Activated T-cell treated with anti-CD3 and anti-CD28 coated beads for 4 hours (primary cell): ENCODE measurements around the gene VIPR2.
"Not testable (repeated sequence)": the region's sequence is repeated elsewhere in the genome, so short reads cannot be mapped to it uniquely, and the experiment has no call there.

Experiments used
- DNase-seq: peaks from one replicate; pipeline ENCODE4 v3.0.0-alpha.2; 2020

VIPR2 gene

GRCh38 chr7:159138508-159138907 is 6.2 kb downstream of the VIPR2 start:
- no peak for DNase-seq

- no peak for DNase-seq
Observed at GRCh38 chr7:159137906-159138305, 6.8 kb downstream of the VIPR2 start.

DNA sequence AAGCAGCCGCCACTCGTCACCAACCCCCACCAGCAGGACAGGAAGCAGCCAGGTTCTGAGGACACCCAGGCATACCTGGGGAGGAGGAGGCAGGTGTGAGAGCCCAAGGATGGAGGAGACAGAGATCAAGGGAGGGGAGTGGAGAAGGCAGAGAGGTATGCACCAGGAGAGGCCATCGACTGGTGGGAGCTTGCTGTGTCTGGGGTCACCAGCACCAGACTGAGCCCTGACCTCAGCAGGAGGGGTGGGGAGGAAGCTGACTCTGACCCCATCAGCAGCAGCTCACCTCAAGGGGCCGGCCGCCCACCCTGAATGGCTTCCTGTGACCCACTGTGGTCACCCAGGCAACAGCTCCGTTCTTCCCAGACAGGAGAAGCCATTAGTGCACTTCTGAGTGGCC is 7.8 kb downstream of the VIPR2 start:
- DNase-seq, result no peak

GRCh38 chr7:159136442-159136841 is 8.2 kb downstream of the VIPR2 start:
- no peak for DNase-seq

DNA sequence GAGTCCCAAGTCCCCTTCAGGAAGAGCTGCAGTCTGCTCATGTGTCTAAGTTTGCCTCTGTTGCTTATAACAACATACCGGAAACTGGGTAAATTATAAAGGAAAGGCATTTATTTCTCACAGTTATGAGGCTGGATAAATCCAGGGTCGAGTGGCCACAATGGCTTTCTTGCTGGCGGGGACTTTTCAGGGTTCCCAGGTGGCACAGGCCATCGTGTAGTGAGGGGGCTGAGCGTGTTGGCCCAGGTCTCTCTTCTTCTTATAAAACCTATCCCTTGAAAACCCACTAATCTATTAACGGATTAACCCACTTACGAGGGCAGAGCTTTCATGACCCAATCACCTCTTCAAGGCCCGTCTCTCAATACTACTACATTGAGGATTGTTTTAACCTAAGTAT is 8.7 kb downstream of the VIPR2 start:
- DNase-seq, result no peak

- not testable (repeated sequence) for DNase-seq
Observed at GRCh38 chr7:159132670-159133443, 11.8 kb downstream of the VIPR2 start.

GRCh38 chr7:159130820-159131219 is 13.8 kb downstream of the VIPR2 start:
- DNase-seq, result no peak

GRCh38 chr7:159130199-159130775 is 14.4 kb downstream of the VIPR2 start:
- no peak for DNase-seq

DNA sequence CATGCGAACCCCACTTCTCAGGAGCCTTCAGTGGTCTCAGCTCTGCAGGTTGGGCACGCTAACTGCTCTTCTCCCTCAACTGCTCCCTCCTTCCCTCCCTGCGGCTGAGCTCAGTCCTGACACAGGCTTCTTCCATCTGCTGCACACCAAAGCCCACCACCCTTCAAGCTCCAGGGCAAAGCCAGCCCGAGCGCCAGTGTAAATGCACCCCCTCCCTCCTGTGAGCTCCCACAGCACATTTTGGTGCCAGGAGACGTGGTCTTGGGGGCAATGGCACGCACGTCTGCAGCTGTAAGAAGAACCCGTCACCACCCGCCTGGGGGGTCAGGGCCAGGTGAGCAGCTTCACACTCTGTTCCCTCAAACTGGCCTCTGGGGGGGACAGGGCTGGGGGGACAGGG is 15.9 kb downstream of the VIPR2 start:
- no peak for DNase-seq

DNA sequence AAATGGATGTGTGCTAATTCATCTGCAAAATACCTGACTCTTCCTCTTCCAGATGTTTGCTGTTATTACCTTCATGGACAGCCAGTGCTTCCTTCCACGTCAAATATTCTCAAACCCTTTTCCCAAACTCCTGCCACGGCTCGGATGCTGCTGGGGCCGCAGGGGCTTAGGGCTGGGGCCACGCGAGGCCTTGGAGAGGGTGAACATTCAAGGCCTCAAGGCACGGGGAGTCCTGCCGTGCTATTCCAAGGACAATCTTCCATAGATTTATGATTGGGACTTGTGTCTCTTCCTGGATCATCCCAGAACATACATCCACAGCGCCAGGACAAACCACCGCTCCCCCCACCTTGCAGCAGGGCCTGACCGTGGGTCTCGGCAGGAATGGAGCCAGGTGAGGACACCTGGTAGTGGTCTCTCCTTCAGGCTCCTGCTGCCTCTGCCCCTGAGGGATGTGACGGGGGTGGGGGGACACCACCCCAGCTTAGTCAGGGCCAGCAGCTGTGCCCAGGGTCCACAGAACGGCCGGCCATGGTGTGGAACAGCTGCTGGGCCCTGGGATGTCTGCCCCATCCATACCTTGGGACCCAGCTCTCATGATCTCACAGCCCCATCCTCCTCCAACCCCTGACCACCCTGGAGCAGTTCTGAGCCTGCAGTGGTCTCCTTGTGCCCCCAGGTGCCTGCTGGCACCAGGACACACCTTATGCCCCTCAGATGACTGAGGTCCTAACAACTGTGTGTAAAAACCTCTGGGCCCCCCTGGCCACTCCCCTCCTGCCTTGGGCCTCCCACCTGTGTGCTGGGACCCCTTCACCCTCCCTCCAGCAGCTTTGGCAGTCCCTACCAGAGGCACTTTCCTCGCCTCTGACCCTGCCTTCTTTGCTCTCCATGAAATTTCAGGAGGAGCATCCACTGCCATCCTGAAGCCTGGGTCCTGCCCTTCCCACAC is 16.7 kb downstream of the VIPR2 start:
- DNase-seq, result no peak

DNA sequence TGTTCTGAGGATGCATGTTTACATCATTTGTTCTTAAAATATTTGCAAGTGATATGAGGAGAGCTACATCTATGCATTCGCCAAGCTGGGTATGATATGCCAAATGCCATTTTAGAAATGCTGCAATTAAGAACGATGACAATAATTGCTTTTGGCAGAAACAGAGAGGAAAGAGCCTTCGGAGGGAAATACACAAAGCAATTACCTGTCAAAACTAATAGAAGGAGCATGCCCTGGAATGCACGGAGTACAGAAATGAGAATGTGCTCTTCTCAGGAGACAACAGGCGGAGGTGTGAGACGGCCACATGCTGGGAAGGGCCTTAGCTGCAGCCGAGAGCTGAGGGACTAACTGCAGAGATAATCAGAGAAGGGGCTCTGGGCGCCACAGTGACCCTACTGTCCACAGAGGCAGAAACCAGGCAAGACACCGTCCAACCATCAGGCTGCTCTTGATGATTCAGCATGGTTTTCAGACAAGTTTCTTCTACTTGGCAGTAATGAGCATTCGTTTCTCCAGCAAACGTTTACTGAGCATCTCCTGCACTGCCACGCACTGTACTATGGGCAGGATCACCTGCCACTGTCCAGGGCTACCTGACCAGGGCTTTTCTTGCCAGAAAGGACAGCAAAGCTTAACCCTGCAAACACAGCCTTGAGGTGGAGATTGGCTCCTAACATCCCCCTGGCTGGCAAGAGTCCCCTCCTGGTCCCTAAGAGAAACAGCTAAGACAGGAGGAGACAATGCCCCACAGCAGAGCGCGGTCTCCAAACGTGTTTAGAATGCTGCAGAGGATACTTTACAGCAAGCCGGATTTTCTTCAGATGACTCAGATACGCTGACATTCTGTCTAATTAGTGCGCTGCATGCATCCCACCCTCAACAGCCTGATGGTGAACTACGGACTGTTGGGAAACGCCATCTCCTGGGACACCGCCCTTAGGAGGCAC is 18.1 kb downstream of the VIPR2 start:
- no peak for DNase-seq

GRCh38 chr7:159125955-159126270 is 18.8 kb downstream of the VIPR2 start:
- DNase-seq, result no peak

DNA sequence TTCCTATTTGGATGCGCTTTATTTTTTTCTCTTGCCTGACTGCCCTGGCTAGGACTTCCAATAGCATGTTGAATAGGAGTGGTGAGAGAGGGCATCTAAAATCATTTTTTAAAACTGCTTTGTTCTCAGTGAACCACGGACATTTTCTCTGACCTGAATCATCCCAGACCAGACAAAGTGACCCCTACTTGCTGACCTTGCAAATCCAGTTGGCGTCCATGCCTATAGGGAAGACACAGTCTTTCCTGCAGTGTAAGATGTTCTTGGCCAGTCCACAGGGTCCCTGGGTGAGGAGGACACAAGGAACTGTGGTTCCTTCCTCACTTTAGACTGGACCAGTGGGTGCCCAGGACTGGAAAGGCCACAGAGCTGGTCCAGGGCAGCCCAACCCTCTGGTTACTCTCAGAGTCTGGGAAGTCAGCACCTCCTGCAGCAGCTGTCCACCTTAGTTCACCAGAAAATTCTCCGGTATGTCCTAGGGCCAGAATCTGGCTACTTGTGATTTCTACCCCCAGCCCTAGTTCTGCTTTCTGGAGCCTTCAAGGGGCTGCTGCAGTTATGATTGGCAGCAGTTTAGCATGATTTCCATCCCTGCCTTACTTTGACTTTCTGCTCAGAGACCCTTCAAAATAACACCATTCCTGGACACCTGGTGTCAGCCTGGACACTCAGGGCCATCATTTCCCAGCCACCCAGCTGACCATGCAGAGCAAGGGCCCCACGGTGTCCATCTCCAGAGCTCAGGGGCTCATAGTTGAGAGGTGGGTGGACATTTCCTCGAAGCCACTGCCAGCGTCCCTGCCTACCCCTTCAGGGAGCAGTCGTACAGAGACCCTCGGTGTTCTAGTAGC is 19.3 kb downstream of the VIPR2 start:
- DNase-seq, result no peak

- not testable (repeated sequence) for DNase-seq
Observed at GRCh38 chr7:159123793-159124192, 20.9 kb downstream of the VIPR2 start.

DNA sequence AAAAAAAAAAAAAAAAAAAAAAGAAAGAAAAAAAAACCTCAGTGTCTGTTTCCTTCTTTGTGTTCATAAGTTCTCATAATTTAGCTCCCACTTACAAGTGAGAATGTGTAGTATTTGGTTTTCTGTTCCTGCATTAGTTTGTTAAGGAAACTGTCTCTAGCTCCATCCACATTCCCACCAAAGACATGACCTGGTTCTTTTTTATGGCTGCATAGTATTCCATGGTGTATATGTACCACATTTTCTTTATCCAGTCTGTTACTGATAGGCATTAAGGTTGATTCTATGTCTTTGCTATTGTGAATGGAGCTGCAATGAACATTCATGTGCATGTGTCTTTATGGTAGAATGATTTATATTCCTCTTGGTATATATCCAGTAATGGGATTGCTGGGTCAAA is 21.4 kb downstream of the VIPR2 start:
- not testable (repeated sequence) for DNase-seq

- DNase-seq, result no peak
Observed at GRCh38 chr7:159122276-159122675, 22.4 kb downstream of the VIPR2 start.

DNA sequence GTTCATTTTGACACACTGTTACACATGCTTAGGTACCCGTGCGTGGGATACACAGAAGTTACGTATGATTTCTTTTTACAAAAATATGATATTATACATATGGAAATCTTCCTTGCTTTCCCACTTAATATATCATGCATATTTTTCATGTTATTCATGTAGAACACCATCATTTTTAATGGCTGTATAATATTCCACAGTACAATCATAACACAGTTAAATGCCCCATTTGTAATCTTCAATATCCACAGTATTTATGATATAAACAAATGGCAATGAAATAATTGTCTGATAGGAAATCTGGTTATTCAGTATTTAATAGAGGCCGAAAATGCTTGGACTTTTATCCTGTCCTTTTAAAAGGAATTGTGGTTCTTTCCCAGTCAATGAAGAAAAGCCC is 23.2 kb downstream of the VIPR2 start:
- no peak for DNase-seq

GRCh38 chr7:159121068-159121467 is 23.6 kb downstream of the VIPR2 start:
- no peak for DNase-seq

DNA sequence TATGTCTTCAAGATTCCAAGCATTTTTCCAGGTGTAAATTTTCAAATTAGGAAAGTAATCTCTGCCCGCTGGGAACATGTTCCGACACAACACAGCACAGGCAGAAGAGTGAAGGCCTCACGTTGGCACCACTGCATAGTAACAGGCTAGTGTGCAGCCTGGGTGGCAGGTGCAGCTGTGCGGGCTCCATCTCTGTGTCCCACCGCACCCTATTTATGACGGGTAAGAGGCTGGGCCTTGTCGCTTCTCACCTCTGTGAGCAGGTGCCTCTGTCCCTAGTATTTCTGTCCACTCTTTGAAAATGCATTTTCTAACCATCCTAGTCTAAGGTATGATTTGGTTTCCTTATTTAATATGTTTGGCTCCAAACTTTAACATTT is 24.1 kb downstream of the VIPR2 start:
- DNase-seq, result no peak

DNA sequence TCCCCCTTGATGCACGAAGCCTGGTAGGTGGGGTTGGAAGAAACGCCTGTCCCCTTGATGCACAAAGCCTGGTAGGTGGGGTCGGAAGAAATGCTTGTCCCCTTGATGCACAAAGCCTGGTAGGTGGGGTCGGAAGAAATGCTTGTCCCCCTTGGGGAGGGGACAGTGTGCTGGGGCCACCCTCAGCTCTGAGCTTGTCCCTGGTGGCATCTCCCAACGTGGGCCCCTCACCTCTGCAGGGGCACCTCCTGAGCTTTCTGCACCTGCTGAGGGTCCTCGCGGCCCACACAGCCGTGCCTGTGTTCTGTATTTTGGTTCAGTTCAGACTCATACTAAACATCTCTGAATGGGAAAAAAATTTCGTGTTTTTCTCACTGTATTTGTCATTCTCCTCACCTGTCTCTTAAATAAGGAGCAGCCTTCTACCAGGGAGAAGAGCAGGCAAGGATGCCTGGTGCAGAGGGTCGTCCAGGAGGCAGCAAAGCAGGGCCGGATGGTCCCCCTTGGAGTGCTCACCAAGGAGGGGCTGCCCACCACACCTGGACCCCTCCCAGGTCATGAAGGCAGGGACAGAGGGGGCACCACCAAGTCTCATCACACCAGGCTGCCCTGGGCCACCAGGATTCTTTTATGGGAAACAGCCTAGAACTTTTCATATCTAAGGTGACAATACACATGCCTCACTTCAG is 24.7 kb downstream of the VIPR2 start:
- no peak for DNase-seq
